Smooth muscle cell (in vitro differentiated cells): Measurements from ENCODE around the gene TERB1. TPM values are rescaled to one million over a fixed set of nuclear protein-coding genes. Genes with fewer than 3 reads are reported as not detected.

Source experiments
- DNase-seq: peaks from one replicate; lab custom pipeline; 2025; ENCODE audit not compliant: unreplicated experiment; lab: John Stamatoyannopoulos, UW
- H2AFZ ChIP-seq: fragments of 200-600 bp; sonication (generic); 2 replicates; pipeline ENCODE4 v1.6.0; 2016; ENCODE audit warnings: antibody characterized with exemption, low read depth, mild to moderate bottlenecking
- H3F3A ChIP-seq: fragments of 200-600 bp; sonication (generic); 2 replicates; pipeline ENCODE4 v1.6.0; 2017; ENCODE audit warnings: antibody characterized with exemption, low read depth
- H3K27ac ChIP-seq: fragments of 200-600 bp; sonication (generic); 2 replicates; pipeline ENCODE4 v1.5.1; 2016; ENCODE audit warnings: low read depth, mild to moderate bottlenecking
- H3K27me3 ChIP-seq: fragments of 200-600 bp; sonication (generic); 2 replicates; pipeline ENCODE4 v1.6.1; 2016; ENCODE audit warnings: low read depth, mild to moderate bottlenecking
- H3K36me3 ChIP-seq: fragments of 200-600 bp; sonication (generic); 2 replicates; pipeline ENCODE4 v1.5.1; 2016; ENCODE audit warnings: low read depth
- H3K4me1 ChIP-seq: fragments of 200-600 bp; sonication (generic); 2 replicates; pipeline ENCODE4 v1.5.1; 2016; ENCODE audit warnings: low read depth
- H3K4me2 ChIP-seq: fragments of 200-600 bp; sonication (generic); 2 replicates; pipeline ENCODE4 v1.6.0; 2016; ENCODE audit warnings: mild to moderate bottlenecking
- H3K4me3 ChIP-seq: fragments of 200-600 bp; sonication (generic); 2 replicates; pipeline ENCODE4 v1.5.1; 2016; ENCODE audit warnings: mild to moderate bottlenecking
- H3K79me2 ChIP-seq: fragments of 200-600 bp; sonication (generic); 2 replicates; pipeline ENCODE4 v1.6.0; 2016; ENCODE audit warnings: low read depth, mild to moderate bottlenecking
- H3K9ac ChIP-seq: fragments of 200-600 bp; sonication (generic); 2 replicates; pipeline ENCODE4 v1.6.0; 2016; ENCODE audit warnings: low read depth
- H3K9me3 ChIP-seq: fragments of 200-600 bp; sonication (generic); replicated peaks from 2 replicates; pipeline ENCODE4 v1.5.1; 2016; ENCODE audit warnings: low read depth
- H4K20me1 ChIP-seq: fragments of 200-600 bp; sonication (generic); 2 replicates; pipeline ENCODE4 v1.6.0; 2016; ENCODE audit warnings: low read depth
- CTCF ChIP-seq: fragments of 200-600 bp; sonication (generic); IDR thresholded peaks from 2 replicates; pipeline ENCODE4 v1.5.1; 2017; ENCODE audit warnings: borderline replicate concordance, mild to moderate bottlenecking, antibody characterized with exemption; ENCODE audit not compliant: insufficient read depth, poor library complexity, severe bottlenecking
- WGBS: methylation state at CpG from one replicate; pipeline ENCODE4 v1.1.7; 2016; ENCODE audit warnings: low lambda C conversion rate; 5-methylcytosine and 5-hydroxymethylcytosine counted together
- polyA plus RNA-seq: library from polyadenylated mRNA; unstranded; fragments of >200 nt; fragmentation: Nextera tagmentation; extraction: Ambion mirVana; gene quantifications from 2 replicates; pipeline ENCODE4 v1.2.1, GENCODE V29; 2016
- total RNA-seq: library from RNA; depleted of rRNA; stranded (reverse); fragments of >200 nt; gene quantifications from 2 replicates; pipeline ENCODE4 v1.2.3, GENCODE V29; 2014

TERB1 gene
- total and polyA plus RNA-seq, 2 experiments from 2014 or later = not detected

GRCh38 chr16:66810391-66810790 is 9.0 kb upstream of the TERB1 start:
- WGBS = 91% methylated on average over 4 of the region's 4 CpGs
- H3K4me3 ChIP-seq = no peak overlapping the region
- no peak overlapping the region for H3K9ac ChIP-seq
- no peak overlapping the region for H3K4me2 ChIP-seq
- H2AFZ ChIP-seq = no peak overlapping the region
- no peaks in the 10 kb centered on the region for H3K9me3 ChIP-seq
- H3K27ac ChIP-seq = no peak overlapping the region
- H3K79me2 ChIP-seq = no peaks in the 10 kb centered on the region
- H3F3A ChIP-seq = no peaks in the 10 kb centered on the region
- no peaks in the 10 kb centered on the region for H4K20me1 ChIP-seq
- DNase-seq = no peak
- no peak for TF ChIP-seq CTCF
- no peaks in the 10 kb centered on the region for H3K27me3 ChIP-seq
- peaks cover 16% of the 10 kb centered on the region for H3K36me3 ChIP-seq
- no peaks in the 10 kb centered on the region for H3K4me1 ChIP-seq

GRCh38 chr16:66809765-66810164 is 8.4 kb upstream of the TERB1 start:
- Histone ChIP-seq H3K4me3 (no peak overlapping the region), H3K36me3 (peaks cover 18% of the 10 kb centered on the region), H3K9me3 (no peaks in the 10 kb centered on the region), H4K20me1 (no peaks in the 10 kb centered on the region), H3F3A (no peaks in the 10 kb centered on the region), H3K4me2 (no peak overlapping the region), H3K79me2 (no peaks in the 10 kb centered on the region), H3K4me1 (no peaks in the 10 kb centered on the region), H2AFZ (no peak overlapping the region), H3K27ac (no peak overlapping the region), H3K9ac (no peak overlapping the region), H3K27me3 (no peaks in the 10 kb centered on the region)
- no peak for DNase-seq
- no peak for TF ChIP-seq CTCF
- 98% methylated on average over 4 of the region's 4 CpGs for WGBS

- no peak overlapping the region for H3K4me2 ChIP-seq
- H3K9ac ChIP-seq = no peak overlapping the region
- no peaks in the 10 kb centered on the region for H3F3A ChIP-seq
- no peaks in the 10 kb centered on the region for H3K9me3 ChIP-seq
- no peak overlapping the region for H2AFZ ChIP-seq
- TF ChIP-seq CTCF = no peak
- no peaks in the 10 kb centered on the region for H4K20me1 ChIP-seq
- H3K27ac ChIP-seq = no peak overlapping the region
- no peaks in the 10 kb centered on the region for H3K4me1 ChIP-seq
- no peak for DNase-seq
- H3K79me2 ChIP-seq = no peaks in the 10 kb centered on the region
- no peak overlapping the region for H3K4me3 ChIP-seq
- WGBS = 96% methylated on average over 5 of the region's 5 CpGs
- H3K27me3 ChIP-seq = no peaks in the 10 kb centered on the region
- peaks cover 13% of the 10 kb centered on the region for H3K36me3 ChIP-seq
These were observed 775 bp upstream of the TERB1 start for GRCh38 chr16:66802159-66802558.

- no peak overlapping the region for H3K4me2 ChIP-seq
- no peak overlapping the region for H3K4me3 ChIP-seq
- WGBS = 92% methylated on average over 19 of the region's 19 CpGs
- no peak overlapping the region for H3K9ac ChIP-seq
- no peaks in the 10 kb centered on the region for H3K9me3 ChIP-seq
- H3K27me3 ChIP-seq = no peaks in the 10 kb centered on the region
- no peak for DNase-seq
- H3K79me2 ChIP-seq = no peaks in the 10 kb centered on the region
- peaks cover 11% of the 10 kb centered on the region for H3K36me3 ChIP-seq
- TF ChIP-seq CTCF = no peak
- H2AFZ ChIP-seq = no peak overlapping the region
- no peaks in the 10 kb centered on the region for H4K20me1 ChIP-seq
- no peak overlapping the region for H3K27ac ChIP-seq
- no peaks in the 10 kb centered on the region for H3K4me1 ChIP-seq
- no peaks in the 10 kb centered on the region for H3F3A ChIP-seq
These were observed 528 bp downstream of the TERB1 start for GRCh38 chr16:66800856-66801255.
